Body of pancreas (tissue), 4 donors: ENCODE results near the gene PAX6.

Source experiments
- POLR2A ChIP-seq, 3 donors: fragments of 450-650 bp; IDR thresholded peaks; one replicate each; pipeline ENCODE4 v1.6.1; 2016; ENCODE audit warnings: antibody characterized with exemption in 3 of 3, mild to moderate bottlenecking in 2 of 3
- TF ChIP-seq, protein P1 (sequence below), 7 experiments: fragments of 450-650 bp in 4 of 7; fragments of 200-600 bp in 3 of 7; sonication (generic) in 3 of 7; IDR thresholded peaks; one replicate each; pipeline ENCODE4 v1.5.1; 2016 to 2019; ENCODE audit warnings: antibody characterized with exemption in 7 of 7

DNA sequence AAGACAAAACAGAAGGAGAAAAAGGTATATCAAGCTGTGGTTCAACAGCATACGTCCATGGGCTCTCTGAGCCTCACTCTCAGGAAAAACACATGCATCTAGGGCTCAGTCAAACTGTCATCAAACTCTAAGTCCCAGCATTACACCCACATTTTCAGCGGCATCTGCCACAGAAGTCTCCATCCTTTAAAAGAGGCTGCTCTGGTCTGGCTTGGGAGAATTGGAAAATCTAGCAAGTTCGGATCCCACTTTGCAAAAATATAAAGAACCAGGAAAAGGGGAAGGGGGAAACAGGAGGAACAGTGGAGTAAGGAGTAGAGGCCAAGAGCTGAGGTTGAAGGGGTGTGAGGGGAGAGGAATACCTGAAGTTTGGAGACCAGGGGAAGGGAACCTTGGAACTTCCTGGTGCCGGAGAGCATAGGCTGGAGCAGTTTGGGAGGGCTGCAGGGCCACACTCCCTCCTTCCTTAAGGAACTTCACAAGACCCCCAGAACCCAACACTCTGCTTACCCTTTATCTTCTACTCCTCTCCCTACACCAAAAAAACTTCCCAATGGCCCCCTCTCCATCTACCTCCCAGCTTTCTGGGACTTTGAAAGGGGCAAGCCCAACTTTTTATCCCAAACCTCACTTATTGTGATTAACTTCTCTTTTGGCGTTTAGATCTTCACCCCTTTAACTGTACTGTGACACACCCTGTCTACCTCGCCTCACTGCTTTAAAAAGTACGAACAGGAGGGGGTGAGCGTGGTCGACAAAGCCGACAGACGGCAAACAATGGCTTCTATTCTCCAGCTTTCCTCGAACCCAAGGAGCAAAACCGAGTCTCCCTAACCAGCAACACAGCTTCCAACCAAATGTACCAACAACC, 4.0 kb downstream of the PAX6 start:
- TF ChIP-seq, protein P1, sequence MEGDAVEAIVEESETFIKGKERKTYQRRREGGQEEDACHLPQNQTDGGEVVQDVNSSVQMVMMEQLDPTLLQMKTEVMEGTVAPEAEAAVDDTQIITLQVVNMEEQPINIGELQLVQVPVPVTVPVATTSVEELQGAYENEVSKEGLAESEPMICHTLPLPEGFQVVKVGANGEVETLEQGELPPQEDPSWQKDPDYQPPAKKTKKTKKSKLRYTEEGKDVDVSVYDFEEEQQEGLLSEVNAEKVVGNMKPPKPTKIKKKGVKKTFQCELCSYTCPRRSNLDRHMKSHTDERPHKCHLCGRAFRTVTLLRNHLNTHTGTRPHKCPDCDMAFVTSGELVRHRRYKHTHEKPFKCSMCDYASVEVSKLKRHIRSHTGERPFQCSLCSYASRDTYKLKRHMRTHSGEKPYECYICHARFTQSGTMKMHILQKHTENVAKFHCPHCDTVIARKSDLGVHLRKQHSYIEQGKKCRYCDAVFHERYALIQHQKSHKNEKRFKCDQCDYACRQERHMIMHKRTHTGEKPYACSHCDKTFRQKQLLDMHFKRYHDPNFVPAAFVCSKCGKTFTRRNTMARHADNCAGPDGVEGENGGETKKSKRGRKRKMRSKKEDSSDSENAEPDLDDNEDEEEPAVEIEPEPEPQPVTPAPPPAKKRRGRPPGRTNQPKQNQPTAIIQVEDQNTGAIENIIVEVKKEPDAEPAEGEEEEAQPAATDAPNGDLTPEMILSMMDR (IDR thresholded peaks at IDR 0.05), result no peak
- TF ChIP-seq POLR2A (IDR thresholded peaks at IDR 0.05), result no peak
